Activated CD8-positive, alpha-beta memory T cell treated with anti-CD3 and anti-CD28 coated beads for 1 hour (primary cell): Measurements from ENCODE around the gene CDH24.

Experiments used
- DNase-seq, 2 donors: peaks; one replicate each; pipeline ENCODE4 v3.0.0-alpha.2; 2020; ENCODE audit warnings: low read depth in 1 of 2; ENCODE audit errors: extremely low read depth in 1 of 2

CDH24 gene

DNA sequence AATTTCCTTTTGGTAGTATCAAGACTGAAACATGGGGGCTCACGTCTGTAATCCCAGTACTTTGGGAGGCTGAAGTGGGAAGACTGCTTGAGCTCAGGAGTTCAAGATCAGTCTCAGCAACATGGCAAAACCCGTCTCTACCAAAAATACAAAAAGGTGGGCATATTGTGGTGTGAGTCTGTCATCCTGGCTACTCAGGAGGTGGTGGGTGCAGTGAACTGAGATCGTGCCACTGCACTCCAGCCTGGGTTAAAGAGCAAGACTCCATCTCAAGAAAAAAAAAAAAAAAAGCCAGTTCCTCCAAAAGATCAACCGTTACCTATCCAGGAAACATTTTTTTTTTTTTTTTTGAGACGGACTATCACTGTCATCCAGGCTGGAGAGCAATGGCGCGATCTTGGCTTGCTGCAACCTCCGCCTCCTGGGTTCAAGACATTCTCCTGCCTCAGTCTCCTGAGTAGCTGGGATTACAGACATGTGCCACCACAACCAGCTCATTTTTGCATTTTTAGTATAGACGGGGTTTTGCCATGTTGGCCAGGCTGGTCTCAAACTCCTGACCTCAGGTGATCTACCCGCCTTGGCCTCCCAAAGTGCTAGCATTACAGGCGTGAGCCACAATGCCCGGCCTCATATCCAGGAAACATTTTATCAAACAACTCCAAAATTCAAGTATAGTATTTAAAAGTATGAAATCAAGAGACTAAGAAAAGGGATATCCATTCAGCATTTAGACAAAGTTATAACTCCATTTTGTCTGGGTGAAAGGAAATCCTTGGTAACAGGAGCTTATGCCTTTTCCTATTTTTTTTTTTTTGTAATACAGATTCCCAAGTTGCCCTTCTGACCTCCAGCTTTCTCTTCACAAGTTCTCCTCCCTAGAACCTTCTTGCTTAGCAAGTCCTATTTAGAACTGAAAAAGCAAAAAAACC is 34.2 kb upstream of the CDH24 start:
- DNase-seq: no peak

DNA sequence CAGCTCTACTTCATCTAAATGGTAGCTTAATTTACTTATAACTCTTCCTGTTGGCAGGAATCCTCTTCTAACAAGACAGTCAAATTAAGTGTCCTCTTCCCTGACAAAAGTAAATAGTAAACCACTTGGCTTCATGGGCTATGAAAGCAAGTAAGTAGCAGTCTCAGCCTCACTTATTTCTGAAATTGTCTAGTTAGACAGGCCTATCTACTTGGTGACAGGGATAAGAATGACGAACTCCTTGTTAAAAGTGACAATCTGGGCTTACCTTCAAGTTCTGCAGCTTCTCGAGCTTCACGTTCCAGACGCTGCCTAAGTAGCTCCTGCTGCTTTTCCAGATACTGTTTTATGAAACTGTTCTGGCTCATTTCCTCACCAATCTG is 32.9 kb upstream of the CDH24 start:
- no peak for DNase-seq

DNA sequence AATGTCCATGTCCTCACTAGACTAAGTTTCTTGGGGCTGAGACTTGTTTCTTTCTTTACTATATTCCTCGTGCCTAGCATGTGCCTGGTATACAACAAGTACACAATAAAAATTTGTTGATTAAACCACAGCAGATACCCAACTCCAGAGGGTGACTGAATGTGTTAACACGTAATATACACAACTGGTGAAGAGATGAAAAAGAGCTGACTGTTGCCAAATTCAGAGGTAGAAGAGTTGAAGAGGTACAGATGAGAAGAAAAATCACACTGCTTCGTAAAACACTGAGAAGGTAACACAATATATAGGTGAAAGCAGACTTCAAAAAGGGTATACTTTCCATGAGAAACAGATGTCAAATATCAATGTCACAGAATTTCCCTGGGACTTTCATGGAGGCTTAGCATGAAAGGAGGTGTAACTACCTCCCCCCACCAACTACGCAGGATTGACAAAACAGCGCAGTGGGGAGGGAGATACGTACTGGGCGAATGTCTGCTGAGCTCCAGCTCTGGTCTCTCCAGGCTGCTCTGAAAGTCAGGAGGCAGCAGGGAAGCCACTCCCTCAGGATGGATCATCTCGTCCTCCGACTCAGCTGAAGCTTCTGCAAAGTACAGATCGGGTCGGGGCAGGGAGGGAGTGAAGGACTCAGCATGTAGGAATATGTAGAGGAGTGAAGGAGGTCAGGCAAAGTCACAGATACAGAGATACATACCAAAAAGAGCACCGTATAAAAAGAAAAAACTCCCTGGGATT is 32.4 kb upstream of the CDH24 start:
- no peak for DNase-seq

DNA sequence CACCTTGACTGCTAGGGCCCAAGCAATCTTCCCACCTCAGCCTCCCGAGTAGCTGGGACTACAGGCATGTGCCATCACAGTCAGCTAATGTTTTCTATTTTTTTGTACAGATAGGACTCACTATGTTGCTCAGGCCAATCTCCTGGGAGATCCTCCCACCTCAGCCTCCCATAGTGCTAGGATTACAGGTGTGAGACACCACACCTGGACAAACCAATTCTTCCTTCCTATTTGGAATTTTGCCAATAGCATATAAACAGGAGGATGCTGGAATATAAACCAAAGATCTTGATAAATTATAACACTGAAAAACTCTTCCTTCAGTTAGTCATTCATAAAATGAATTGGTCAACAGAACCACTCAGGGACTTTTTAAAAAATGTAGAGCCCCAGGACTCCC is 29.2 kb upstream of the CDH24 start:
- DNase-seq: no peak

DNA sequence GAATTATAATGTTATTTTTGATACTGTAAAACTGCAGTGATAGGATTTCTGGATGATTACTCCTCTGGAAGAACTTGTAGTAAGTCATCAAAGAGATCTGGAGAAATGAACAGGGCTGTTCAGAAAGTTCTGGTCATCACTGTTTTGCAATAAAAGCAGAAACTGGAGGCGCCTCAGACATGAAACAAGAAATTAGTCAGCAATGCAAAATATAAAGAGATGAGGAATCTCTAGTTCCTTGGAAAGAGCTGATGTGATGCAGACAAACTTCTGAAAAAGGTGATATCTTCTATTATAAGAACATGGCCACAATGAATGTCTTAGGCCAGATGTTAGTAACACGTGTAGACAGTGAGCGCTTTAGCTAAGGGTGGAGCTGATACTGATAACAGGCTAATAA is 28.1 kb upstream of the CDH24 start:
- DNase-seq: no peak

DNA sequence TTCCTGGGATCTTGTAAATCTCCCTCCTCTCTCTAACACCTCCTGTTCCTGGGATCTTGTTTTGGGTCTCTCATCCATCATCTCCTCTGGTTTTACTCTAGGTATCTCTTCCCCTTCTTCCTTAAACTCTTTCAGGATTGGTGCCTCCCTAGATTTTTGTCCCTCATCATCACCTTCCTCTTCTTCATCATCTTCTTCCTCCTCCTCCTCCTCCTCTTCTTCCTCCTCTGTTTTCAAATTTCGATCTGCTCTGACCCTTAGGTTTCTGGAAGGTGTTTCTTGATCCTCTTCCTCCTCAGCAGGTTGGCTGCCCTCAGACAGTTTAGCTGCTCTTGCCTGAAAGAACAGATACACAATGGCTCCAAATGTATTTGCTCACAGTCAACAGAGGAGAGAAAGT is 23.2 kb upstream of the CDH24 start:
- DNase-seq: no peak

DNA sequence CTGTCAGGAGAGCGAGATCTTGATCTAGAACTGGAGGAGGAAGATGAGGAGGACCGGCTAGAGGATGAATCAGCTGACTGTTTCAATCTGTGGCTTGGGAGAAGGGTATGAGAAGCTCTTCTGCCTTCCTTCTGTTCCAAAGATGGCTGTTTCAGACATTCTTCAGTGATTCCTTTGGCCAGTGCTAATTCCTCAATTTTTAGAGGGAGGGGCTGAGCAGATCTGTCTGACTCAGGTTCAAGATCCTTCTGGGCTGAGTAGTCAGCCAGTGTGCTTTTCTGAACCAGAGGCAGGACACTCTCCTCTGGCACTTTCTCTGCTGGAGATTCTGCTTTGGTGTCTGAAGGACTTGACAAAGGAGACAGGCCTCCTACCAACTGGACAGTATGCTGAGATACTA is 22.4 kb upstream of the CDH24 start:
- DNase-seq: no peak

DNA sequence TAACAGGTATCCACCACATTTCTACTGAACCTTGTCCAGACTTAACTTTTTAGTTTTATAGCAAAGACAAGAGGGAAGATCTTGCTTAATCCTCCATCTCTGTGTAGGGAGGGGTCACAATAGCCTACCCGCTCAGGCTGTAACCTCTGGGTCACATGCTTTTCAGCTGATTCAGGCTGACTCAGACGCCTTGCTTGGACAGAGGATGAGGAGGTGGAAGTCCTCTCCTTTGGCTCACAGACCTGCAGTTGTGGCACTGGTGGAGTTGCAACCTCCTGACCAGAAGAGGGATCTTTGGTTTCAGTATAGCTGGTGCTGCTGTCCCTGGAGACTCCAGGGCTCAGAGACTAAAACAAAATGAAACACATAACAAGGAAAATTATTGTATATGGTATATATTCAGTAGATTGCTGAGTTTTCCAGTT is 21.4 kb upstream of the CDH24 start:
- DNase-seq: no peak

DNA sequence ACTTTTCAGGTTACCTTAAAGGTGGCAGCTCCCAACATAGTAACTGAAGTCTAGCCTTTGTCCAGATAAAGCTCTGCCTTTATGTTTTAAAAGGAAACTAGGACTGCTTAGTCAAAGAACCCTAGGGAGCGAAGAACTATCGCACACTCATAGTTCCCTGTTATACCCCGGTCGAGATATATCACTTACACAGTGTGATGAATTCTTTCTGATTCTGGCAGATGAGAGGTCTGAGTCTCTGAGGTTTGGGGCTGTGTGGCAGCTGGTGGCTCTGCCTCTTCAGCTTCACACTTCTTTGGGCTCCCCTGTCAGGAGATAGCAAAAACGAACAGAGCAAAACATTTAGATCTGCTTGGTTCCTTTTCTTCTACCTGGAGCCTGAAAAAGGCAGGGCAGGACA is 20.6 kb upstream of the CDH24 start:
- no peak for DNase-seq

DNA sequence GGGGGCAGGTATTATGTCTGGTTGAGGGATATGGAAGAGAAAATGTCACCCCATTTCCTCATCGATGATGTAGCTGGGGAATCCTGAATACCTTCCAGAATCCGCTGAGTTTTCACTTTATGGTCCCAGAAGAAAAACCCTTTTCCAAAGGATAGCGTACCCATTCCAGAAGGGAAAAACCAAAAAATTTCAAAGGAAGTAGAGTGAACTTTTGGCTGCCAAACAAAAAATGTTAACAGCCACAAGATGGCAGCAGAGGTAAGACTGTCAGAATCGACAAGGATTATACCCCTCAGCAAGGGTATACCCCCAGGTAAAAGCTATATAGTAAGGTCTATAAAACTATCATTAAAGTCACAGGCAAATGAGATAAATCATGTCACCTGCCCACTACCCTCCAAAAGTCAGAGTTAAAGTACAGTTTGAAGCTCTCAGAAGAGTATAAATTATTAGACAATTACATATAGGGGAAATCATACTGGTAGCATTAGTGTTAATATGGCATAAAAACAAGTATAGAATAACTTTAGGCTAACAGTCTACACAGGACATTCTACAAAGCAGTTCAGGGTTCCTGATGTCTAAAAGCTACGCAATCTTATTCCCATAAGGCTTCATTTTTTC is 19.6 kb upstream of the CDH24 start:
- no peak for DNase-seq

DNA sequence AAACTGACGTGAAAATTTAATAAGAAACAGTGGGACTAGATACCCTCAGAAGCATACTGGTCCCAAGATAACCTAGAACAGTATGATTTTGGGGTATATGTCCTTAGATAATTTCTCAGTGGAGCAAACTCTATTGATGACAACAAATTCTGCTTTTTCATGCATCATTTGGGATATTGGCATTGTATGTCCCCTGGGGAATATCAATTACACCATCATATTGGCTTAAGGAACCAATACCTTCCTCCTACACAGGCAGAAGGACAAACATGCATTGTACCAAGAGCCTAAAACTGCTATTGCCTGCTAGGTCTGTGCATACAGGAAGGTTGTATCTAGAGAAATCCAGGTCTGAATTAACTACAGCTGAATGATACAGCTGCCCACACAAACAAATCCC is 17.6 kb upstream of the CDH24 start:
- no peak for DNase-seq

DNA sequence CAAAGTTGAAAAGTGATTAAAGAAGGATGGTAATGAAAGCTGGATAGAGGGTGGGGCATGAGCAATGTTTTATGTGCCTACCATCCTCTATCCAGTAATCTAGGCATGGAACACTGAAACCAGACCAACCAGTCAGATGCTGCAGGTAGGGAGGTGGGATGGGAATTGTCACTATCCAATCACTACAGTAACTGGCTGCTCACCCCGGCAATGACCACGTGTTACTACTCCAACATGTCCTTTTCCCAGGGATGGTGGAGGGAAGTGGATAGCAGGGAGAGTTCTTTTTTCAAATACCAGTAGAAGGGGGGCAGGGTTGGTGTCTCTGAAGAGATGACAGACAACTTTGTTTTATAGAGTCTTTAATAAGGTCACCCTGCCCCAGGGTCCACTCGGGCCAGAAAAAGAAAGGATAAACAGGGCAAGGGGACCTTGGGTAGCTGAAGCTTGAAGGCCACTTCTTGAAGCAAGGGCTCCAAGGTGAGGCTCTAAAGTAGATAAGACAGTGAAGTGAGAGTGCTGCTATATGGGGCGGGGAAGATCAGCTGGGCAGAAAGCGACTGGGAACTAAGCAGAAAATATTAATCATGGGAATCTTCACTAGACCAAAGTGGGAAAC is 14.7 kb upstream of the CDH24 start:
- DNase-seq: no peak

DNA sequence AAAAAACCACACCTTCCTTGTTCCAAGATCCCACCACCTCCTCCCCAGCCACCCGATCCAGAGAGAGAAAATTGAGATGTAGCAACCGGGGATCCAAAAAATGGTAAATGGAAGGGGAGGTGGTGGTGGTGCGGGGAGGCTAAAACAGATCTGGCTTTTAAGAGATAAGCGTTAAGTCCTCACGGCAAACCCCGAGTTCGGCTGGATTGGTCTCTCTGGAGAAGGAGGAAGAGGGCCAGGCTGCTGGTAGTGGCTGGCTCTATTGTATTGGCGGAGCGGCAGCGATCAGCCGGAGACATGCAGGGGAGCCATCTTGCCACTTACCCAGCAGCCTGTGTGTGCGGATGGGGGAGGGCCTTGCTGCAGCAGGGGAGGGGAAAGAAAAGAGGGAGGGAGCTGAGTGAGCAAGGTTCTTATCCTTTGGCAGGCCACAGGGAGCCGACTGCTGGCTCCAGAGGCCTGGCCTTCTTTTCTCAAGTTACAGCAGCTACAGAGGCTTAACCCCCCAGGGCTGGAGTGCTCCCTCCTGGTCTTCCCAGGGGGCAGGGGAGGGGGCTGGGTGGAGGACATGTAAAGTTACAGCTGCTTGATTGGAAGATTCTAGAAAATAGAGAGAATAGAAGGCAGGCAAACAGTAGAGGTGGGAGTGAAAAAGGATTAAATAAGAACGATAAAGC is 14.1 kb upstream of the CDH24 start:
- peak; percentile 30 to 55 for DNase-seq

DNA sequence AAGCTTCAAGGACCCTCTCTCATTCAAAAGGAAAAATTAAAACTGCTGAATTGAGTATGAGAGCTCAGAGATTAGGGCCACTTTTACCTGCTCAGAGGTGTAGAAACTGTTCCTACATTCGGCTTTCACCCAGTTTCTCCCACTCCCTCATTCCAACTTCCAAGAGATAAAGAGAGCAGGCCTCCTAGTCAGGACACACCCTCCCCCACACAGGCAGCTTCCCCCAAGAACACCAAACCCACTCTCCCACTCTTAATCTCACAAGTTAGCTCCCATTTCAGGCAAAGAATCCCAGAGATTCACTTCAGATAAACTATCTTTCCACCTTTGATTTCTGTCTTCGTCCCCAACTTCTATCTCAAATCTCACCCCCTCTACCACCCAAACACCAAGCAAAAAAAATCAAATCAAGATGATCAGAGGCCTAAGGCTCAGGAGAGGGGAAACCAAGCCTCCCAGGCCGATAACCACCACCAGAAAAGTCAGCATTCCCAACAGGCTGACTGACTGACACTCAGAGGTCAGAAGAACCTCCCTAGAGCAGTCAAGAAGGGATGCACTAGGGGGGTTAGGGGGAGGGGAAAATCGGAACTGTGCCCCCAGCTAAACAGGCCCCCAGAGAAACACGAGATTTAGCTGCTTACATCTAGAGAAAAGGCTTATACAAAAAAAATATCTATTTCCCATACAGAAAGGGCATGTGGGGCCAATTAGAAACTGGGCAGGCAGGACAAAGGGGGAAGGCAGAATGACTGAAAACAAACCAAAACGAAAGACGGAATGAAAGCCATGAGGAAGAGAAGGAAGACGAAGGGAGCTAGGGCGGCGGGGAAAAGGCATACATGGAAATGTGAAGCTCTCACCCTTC is 13.2 kb upstream of the CDH24 start:
- DNase-seq: no peak

DNA sequence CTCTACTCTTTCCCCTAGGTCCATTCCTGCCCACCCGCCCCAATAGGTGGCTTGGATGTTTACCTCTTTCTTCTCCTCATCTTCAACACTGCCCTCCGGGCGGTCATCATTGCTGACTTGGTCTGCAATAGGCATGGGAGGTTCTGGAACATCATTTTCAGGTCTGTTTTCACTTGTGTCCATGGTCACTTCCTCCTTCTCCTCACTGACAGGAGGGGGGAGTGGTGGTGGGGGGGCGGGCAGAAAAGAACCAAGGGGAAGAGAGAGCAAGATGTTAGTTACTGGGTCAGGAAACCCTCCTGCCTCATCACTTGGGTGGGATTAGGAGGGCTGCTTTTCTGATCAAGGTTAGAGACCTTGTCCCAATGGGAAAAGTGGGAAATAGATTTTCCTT is 12.1 kb upstream of the CDH24 start:
- DNase-seq: no peak

DNA sequence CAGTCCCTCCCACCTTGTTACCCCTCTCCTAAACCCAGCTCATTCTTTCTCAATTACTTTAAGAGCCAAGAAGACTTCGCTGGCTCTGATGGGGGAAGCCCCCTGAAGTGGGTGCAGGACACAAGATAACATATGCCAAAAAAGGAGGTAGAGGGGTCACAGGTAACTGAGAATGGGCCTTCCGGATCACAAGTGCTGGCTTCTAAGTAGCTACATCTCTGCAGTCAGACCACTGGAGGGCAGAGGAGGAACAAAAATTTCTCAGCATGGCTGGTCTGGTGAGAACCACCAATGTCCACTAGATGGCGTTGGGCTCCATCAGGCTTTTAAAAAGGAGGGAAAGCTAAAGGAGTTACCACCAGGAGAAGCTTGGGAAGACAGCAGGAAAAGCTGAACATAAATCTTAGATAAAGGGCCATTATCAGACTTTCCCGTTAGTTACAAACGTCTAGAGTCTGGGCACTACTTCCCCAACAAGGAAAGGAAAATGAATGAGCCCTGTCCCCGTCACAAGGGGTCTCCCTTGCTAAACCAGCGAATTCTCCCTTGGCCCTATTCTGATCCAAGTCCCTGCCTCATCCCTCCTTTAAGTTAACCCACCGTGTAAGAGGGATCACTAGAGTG is 11.6 kb upstream of the CDH24 start:
- DNase-seq: peak; percentile 35 to 46

DNA sequence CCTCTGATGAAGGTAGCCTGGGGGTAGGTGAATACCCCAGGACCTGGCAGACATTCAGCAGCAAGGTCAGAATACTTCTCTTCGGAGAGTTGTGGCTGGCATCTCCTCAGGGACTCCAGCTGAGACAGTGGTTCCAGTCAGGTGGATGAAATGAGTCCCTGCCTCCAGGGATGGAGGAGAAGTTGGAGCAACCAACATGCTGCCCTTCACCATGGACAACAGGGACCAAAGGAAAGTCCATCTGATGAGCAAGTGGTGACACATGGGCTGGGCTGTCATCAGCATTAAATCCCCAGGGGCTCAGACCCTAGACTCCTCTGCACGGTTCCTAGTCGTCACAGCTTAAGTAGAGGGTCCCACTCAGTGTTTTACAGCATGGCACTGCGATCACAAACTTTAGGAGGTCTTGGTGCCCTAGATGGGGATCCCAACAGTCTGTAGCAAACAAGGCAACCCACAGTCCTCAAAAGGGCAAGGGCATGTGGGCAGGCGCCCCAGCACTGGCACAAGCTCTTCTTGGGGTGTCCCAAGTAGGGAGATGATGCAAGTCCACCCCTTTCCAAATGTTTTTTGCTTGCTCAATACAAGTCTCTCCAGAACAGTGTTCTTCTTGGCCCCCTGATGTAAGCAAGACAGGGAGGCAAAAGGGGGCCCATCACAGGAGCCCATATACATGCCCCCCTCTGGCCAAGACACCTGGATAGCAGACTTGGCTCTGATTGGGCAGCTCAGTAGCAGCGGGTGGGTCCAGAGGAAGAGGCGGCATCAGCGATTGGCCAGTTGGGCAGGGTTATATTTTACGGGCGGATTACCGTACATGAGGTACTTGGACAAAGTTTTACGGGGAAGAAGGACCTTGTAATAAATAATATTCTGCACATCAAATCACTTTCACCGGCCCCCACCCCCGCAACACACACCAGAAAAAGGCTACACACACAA is 10.8 kb upstream of the CDH24 start:
- DNase-seq: no peak
